Neural cell (in vitro differentiated cells): ENCODE results near the gene ZNF226. TPM values are rescaled to one million over a fixed set of nuclear protein-coding genes. Genes with fewer than 3 reads are reported as not detected.

ENCODE experiments used
- H2AFZ ChIP-seq: fragments of 200-600, 300-800 bp; sonication (generic), shearing (Covaris generic); 2 replicates; pipeline ENCODE4 v1.6.0; 2014; ENCODE audit warnings: low read depth, mild to moderate bottlenecking, antibody characterized with exemption, low read length, moderate library complexity
- H3F3A ChIP-seq: fragments of 200-600 bp; shearing (Covaris generic); 2 replicates; pipeline ENCODE4 v1.6.1; 2016; ENCODE audit warnings: mild to moderate bottlenecking, moderate library complexity, mixed read lengths, antibody characterized with exemption, low read length; ENCODE audit not compliant: insufficient read depth, poor library complexity, severe bottlenecking
- H3K27ac ChIP-seq: fragments of 200-600, 300-800 bp; sonication (generic), shearing (Covaris generic); 2 replicates; pipeline ENCODE4 v1.5.1; 2014; ENCODE audit warnings: mild to moderate bottlenecking, low read length, moderate library complexity
- H3K27me3 ChIP-seq: fragments of 300-800, 200-600 bp; sonication (generic), shearing (Covaris generic); 2 replicates; pipeline ENCODE4 v1.6.0; 2014; ENCODE audit warnings: mild to moderate bottlenecking, low read depth, low read length, moderate library complexity; ENCODE audit not compliant: insufficient read depth
- H3K36me3 ChIP-seq: fragments of 300-800, 200-600 bp; sonication (generic), shearing (Covaris generic); 2 replicates; pipeline ENCODE4 v1.5.1; 2014; ENCODE audit warnings: mild to moderate bottlenecking, antibody characterized with exemption, low read length, moderate library complexity; ENCODE audit not compliant: insufficient read depth
- H3K4me2 ChIP-seq: fragments of 300-800, 200-600 bp; sonication (generic), shearing (Covaris generic); 2 replicates; pipeline ENCODE4 v1.6.0; 2014; ENCODE audit warnings: mild to moderate bottlenecking, low read length
- H3K4me3 ChIP-seq: fragments of 300-800, 200-600 bp; sonication (generic), shearing (Covaris generic); 2 replicates; pipeline ENCODE4 v1.5.1; 2014; ENCODE audit warnings: mild to moderate bottlenecking, low read length, moderate library complexity
- H3K79me2 ChIP-seq: fragments of 200-600 bp; shearing (Covaris generic); replicated peaks from 2 replicates; pipeline ENCODE4 v1.6.0; 2014; ENCODE audit warnings: mild to moderate bottlenecking, low read length, moderate library complexity; ENCODE audit not compliant: insufficient read depth
- H3K9ac ChIP-seq: fragments of 300-800, 200-600 bp; sonication (generic), shearing (Covaris generic); 2 replicates; pipeline ENCODE4 v1.6.1; 2016; ENCODE audit warnings: mild to moderate bottlenecking, low read length, mixed read lengths
- H3K9me2 ChIP-seq: fragments of 200-600 bp; shearing (Covaris generic); 2 replicates; pipeline ENCODE4 v1.6.1; 2016; ENCODE audit warnings: mild to moderate bottlenecking, low read length, mixed read lengths; ENCODE audit not compliant: insufficient read depth
- H3K9me3 ChIP-seq: fragments of 200-600, 300-800 bp; sonication (generic), shearing (Covaris generic); 2 replicates; pipeline ENCODE4 v1.6.1; 2016; ENCODE audit warnings: mild to moderate bottlenecking, mixed run types, low read length, moderate library complexity, mixed read lengths
- H4K20me1 ChIP-seq: fragments of 200-600 bp; shearing (Covaris generic); 2 replicates; pipeline ENCODE4 v1.6.1; 2016; ENCODE audit warnings: mild to moderate bottlenecking, mixed run types; ENCODE audit not compliant: insufficient read depth
- EP300 ChIP-seq: fragments of 450-650 bp; conservative IDR thresholded peaks from 2 replicates; pipeline ENCODE4 v1.6.1; 2014; ENCODE audit warnings: antibody characterized with exemption, mild to moderate bottlenecking, moderate library complexity; ENCODE audit not compliant: poor library complexity, severe bottlenecking
- EZH2 ChIP-seq: fragments of 200-600, 300-800 bp; shearing (Covaris generic), sonication (generic); IDR thresholded peaks from 2 replicates; pipeline ENCODE4 v1.6.1; 2014; ENCODE audit warnings: antibody characterized with exemption, low read length, borderline replicate concordance, mild to moderate bottlenecking; ENCODE audit not compliant: insufficient read depth, poor library complexity, severe bottlenecking
- MXI1 ChIP-seq: fragments of 450-650 bp; conservative IDR thresholded peaks from 2 replicates; pipeline ENCODE4 v1.6.1; 2014; ENCODE audit warnings: antibody characterized with exemption, mild to moderate bottlenecking; ENCODE audit not compliant: poor library complexity, severe bottlenecking
- RAD21 ChIP-seq: fragments of 450-650 bp; conservative IDR thresholded peaks from 2 replicates; pipeline ENCODE4 v1.6.1; 2014; ENCODE audit warnings: antibody characterized with exemption, mild to moderate bottlenecking, moderate library complexity
- SMC3 ChIP-seq: fragments of 450-650 bp; conservative IDR thresholded peaks from 2 replicates; pipeline ENCODE4 v1.6.1; 2014; ENCODE audit warnings: antibody characterized with exemption, mild to moderate bottlenecking, moderate library complexity; ENCODE audit not compliant: poor library complexity
- TAF1 ChIP-seq: IDR thresholded peaks from 2 replicates; pipeline ENCODE4 v1.6.1; 2012; ENCODE audit warnings: low read depth
- polyA plus RNA-seq: library from polyadenylated mRNA; depleted of rRNA; stranded (reverse); fragments of >200 nt; gene quantifications from 2 replicates; pipeline ENCODE4 v1.2.3, GENCODE V29; 2014
- TF ChIP-seq, protein P1 (sequence below): fragments of 450-650 bp; IDR thresholded peaks from 2 replicates; pipeline ENCODE4 v1.5.1; 2014; ENCODE audit warnings: antibody characterized with exemption, mild to moderate bottlenecking, moderate library complexity; ENCODE audit not compliant: poor library complexity, severe bottlenecking
- TF ChIP-seq, protein P2 (sequence below): IDR thresholded peaks from 2 replicates; pipeline ENCODE4 v1.6.1; 2012; ENCODE audit warnings: borderline replicate concordance

Gene ZNF226
- polyA plus RNA-seq, 1 donor from 2014 or later = 39.0 TPM

DNA sequence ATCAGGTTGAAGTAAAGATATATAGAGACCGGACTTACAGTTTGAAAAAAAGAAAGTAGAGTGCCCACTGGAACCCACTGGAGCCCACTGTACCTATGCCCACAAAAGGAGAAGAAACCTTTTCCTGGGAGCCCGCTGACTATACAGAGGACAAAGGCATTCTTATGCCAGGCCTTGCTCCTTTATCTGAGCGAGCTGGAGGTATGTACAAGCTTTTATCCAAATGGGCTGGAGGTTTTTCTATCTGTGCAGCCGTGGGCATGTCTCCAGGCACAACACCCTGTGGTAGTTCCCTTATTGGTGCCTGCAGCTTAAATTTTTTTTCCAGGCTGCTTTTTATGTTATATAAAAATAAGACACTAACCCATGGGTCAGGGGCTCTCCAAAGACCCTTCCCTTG is 15.1 kb upstream of the ZNF226 start:
- H3K4me2 ChIP-seq = no peak overlapping the region
- H3K9me3 ChIP-seq = no peaks in the 10 kb centered on the region
- no peak overlapping the region for H3K4me3 ChIP-seq
- no peak overlapping the region for H3K9ac ChIP-seq
- H3K79me2 ChIP-seq = no peaks in the 10 kb centered on the region
- H2AFZ ChIP-seq = no peak overlapping the region
- H4K20me1 ChIP-seq = no peaks in the 10 kb centered on the region
- H3K9me2 ChIP-seq = no peaks in the 10 kb centered on the region
- peaks cover 7% of the 10 kb centered on the region for H3K36me3 ChIP-seq
- H3K27me3 ChIP-seq = no peaks in the 10 kb centered on the region
- no peak overlapping the region for H3K27ac ChIP-seq
- no peaks in the 10 kb centered on the region for H3F3A ChIP-seq
- TF ChIP-seq, protein P1, sequence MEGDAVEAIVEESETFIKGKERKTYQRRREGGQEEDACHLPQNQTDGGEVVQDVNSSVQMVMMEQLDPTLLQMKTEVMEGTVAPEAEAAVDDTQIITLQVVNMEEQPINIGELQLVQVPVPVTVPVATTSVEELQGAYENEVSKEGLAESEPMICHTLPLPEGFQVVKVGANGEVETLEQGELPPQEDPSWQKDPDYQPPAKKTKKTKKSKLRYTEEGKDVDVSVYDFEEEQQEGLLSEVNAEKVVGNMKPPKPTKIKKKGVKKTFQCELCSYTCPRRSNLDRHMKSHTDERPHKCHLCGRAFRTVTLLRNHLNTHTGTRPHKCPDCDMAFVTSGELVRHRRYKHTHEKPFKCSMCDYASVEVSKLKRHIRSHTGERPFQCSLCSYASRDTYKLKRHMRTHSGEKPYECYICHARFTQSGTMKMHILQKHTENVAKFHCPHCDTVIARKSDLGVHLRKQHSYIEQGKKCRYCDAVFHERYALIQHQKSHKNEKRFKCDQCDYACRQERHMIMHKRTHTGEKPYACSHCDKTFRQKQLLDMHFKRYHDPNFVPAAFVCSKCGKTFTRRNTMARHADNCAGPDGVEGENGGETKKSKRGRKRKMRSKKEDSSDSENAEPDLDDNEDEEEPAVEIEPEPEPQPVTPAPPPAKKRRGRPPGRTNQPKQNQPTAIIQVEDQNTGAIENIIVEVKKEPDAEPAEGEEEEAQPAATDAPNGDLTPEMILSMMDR = no peak
- TF ChIP-seq SMC3 = no peak
- no peak for TF ChIP-seq RAD21
- no peak for TF ChIP-seq EZH2
- no peak for TF ChIP-seq MXI1
- TF ChIP-seq TAF1 = no peak

DNA sequence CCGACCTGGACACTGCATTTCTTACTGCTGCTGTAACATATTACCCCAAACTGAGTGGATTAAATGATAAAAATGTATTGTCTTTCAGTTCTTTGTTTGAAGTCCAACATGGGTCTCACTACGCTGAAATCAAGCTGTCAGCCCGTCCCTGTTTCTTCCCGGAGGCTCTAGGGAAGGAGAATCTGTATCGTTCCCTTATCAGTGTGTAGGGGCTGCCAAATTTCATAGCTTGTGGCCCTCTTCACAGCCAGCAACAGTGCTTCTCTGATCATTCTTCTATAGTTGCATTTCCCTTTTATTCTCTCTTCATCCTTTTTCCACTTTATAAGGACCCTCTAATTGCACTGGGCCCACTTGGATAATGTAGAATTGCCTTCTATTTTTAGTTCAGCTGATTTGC is 13.4 kb upstream of the ZNF226 start:
- Histone ChIP-seq H3K9me2 (no peaks in the 10 kb centered on the region), H3K36me3 (peaks cover 10% of the 10 kb centered on the region), H3K27me3 (no peaks in the 10 kb centered on the region)

More for the DNA sequence above, 13.4 kb upstream of the ZNF226 start:
- H3F3A ChIP-seq = no peaks in the 10 kb centered on the region
- H3K4me2 ChIP-seq = no peak overlapping the region
- no peak overlapping the region for H3K9ac ChIP-seq
- H3K4me3 ChIP-seq = no peak overlapping the region
- no peaks in the 10 kb centered on the region for H4K20me1 ChIP-seq
- H3K9me3 ChIP-seq = peaks cover 4% of the 10 kb centered on the region
- TF ChIP-seq TAF1 = no peak
- TF ChIP-seq EZH2 = no peak
- no peak for TF ChIP-seq EP300
- TF ChIP-seq, protein P1 = no peak
- TF ChIP-seq MXI1 = no peak
- TF ChIP-seq, protein P2, sequence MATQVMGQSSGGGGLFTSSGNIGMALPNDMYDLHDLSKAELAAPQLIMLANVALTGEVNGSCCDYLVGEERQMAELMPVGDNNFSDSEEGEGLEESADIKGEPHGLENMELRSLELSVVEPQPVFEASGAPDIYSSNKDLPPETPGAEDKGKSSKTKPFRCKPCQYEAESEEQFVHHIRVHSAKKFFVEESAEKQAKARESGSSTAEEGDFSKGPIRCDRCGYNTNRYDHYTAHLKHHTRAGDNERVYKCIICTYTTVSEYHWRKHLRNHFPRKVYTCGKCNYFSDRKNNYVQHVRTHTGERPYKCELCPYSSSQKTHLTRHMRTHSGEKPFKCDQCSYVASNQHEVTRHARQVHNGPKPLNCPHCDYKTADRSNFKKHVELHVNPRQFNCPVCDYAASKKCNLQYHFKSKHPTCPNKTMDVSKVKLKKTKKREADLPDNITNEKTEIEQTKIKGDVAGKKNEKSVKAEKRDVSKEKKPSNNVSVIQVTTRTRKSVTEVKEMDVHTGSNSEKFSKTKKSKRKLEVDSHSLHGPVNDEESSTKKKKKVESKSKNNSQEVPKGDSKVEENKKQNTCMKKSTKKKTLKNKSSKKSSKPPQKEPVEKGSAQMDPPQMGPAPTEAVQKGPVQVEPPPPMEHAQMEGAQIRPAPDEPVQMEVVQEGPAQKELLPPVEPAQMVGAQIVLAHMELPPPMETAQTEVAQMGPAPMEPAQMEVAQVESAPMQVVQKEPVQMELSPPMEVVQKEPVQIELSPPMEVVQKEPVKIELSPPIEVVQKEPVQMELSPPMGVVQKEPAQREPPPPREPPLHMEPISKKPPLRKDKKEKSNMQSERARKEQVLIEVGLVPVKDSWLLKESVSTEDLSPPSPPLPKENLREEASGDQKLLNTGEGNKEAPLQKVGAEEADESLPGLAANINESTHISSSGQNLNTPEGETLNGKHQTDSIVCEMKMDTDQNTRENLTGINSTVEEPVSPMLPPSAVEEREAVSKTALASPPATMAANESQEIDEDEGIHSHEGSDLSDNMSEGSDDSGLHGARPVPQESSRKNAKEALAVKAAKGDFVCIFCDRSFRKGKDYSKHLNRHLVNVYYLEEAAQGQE = no peak
- TF ChIP-seq RAD21 = no peak
- H3K79me2 ChIP-seq = no peaks in the 10 kb centered on the region
- H2AFZ ChIP-seq = no peak overlapping the region
- no peak overlapping the region for H3K27ac ChIP-seq
